ENCODE data around the gene TMEM60. TPM values are rescaled to one million over a fixed set of nuclear protein-coding genes. Genes with fewer than 3 reads are reported as not detected.

The TMEM60 gene
- total RNA-seq, 1 donor from 2014 or later: 18.9 TPM

DNA sequence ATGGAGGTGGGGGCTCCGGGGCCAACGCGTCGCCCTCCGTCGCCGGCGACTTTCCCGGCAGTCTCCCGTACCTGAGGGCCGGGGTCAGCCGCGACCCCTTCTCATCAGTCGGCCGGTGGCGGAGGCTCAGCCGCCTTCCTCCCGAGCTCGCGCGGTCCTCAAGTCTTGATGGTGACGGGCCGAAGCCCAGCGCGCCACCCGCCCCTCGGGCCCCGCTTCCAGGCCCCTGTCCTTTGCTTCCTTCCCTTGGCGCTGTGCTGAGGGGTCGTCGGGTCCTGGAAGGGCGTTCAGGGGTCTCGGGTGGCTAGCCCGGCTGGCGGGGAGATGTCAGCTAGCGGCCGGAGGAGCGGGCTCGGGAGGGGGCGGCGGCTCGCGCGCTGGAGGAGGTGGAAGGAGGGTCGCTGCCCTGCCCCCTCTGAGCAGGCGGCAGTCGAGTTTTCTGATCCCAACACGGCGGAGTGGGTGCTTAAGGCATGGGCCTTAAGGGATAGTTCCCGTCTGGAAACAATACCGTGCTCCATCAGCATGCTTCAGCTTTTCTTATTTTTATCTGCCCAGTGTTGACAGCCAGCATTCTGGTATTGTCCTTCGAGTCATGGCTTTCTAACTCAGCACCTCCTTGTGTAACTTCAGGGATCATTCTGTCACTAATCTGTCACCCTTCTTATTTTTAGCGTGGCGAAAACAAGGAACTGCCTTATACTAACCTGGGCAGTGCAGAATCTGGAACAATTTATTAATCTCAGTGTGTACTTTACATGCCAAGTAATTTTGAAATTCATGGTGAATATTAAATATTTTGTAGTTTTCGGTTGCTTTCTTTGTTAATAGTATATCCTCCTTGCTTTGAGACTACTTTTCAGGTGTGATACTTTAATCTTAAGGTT lies 1.1 kb upstream of the TMEM60 start:
- peak overlapping the region; percentile 96 for H3K4me3 Mint-ChIP-seq (ENCODE audit: unreplicated experiment)
- TF ChIP-seq, protein P1, sequence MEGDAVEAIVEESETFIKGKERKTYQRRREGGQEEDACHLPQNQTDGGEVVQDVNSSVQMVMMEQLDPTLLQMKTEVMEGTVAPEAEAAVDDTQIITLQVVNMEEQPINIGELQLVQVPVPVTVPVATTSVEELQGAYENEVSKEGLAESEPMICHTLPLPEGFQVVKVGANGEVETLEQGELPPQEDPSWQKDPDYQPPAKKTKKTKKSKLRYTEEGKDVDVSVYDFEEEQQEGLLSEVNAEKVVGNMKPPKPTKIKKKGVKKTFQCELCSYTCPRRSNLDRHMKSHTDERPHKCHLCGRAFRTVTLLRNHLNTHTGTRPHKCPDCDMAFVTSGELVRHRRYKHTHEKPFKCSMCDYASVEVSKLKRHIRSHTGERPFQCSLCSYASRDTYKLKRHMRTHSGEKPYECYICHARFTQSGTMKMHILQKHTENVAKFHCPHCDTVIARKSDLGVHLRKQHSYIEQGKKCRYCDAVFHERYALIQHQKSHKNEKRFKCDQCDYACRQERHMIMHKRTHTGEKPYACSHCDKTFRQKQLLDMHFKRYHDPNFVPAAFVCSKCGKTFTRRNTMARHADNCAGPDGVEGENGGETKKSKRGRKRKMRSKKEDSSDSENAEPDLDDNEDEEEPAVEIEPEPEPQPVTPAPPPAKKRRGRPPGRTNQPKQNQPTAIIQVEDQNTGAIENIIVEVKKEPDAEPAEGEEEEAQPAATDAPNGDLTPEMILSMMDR (IDR thresholded peaks at IDR 0.05; ENCODE audit: partially characterized antibody, unreplicated experiment): peak; percentile 26
- DNase-seq: peak; percentile 79
- H3K27me3 Mint-ChIP-seq (ENCODE audit: unreplicated experiment): peaks cover 8% of the 10 kb centered on the region
- no peaks in the 10 kb centered on the region for H3K36me3 Mint-ChIP-seq (ENCODE audit: unreplicated experiment)
- H3K9me3 Mint-ChIP-seq (ENCODE audit: unreplicated experiment): peaks cover 11% of the 10 kb centered on the region
- peaks cover 10% of the 10 kb centered on the region for H3K4me1 Mint-ChIP-seq (ENCODE audit: low read depth, unreplicated experiment)
- peak overlapping the region; percentile 84 for H3K27ac Mint-ChIP-seq (ENCODE audit: unreplicated experiment)

DNA sequence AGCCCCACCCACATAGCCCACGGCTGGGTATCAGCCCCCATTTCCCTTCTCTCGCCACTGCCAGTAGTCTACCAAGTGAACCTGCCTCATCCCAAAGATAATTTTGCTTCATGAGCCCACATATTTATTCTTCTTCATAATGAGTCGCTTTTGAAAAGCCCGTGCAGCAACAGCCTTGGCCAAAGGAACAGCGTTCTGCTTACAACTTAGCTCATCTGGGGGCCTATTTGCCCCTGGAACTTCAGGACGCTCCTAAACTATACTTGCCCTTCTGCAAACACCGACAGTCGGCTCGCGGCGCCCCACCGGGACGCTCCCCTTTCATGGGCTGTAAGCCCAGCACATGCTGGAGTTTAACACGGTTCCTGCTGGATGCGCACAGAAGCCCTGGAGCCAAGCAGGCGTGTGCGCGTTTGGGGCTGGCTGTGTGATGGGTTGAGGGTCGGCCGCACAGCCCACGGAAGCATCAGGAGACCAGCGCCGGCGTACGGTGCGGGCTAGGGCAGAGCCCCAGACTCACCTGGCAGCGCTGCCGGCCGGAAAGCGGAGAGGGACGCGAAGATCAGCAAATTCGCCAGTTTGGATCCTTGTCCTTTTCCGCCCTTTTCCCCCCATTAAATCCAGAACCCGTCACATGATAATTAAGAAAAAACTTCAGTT lies 370 bp downstream of the TMEM60 start:
- TF ChIP-seq, protein P1 (IDR thresholded peaks at IDR 0.05; ENCODE audit: partially characterized antibody, unreplicated experiment): no peak
- peaks cover 10% of the 10 kb centered on the region for H3K4me1 Mint-ChIP-seq (ENCODE audit: low read depth, unreplicated experiment)
- H3K27ac Mint-ChIP-seq (ENCODE audit: unreplicated experiment): peak overlapping the region; percentile 77
- peaks cover 11% of the 10 kb centered on the region for H3K9me3 Mint-ChIP-seq (ENCODE audit: unreplicated experiment)
- peak; percentile 52 for DNase-seq
- H3K27me3 Mint-ChIP-seq (ENCODE audit: unreplicated experiment): peaks cover 9% of the 10 kb centered on the region
- peak overlapping the region; percentile 96 for H3K4me3 Mint-ChIP-seq (ENCODE audit: unreplicated experiment)
- no peaks in the 10 kb centered on the region for H3K36me3 Mint-ChIP-seq (ENCODE audit: unreplicated experiment)

DNA sequence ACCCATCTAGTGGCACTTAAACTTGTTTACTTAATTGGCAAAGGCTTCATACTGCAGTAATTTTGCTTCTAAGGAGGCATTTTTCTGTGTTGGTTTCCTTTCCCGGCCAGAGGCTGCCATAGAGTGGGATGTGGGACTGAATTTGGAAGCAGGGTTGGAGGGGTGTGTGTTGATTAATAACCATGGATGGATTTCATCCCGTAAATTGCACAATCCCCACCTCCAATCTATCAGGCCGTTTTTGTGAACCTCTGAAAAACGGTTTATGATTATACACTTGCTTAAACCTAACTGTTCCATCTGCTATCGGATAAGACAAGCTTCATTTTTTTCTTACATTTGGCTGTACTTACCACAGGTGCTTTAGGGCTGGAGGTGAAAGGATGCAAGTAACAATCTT lies 1.3 kb downstream of the TMEM60 start:
- peaks cover 10% of the 10 kb centered on the region for H3K4me1 Mint-ChIP-seq (ENCODE audit: low read depth, unreplicated experiment)
- peaks cover 11% of the 10 kb centered on the region for H3K9me3 Mint-ChIP-seq (ENCODE audit: unreplicated experiment)
- TF ChIP-seq, protein P1 (IDR thresholded peaks at IDR 0.05; ENCODE audit: partially characterized antibody, unreplicated experiment): no peak
- H3K36me3 Mint-ChIP-seq (ENCODE audit: unreplicated experiment): no peaks in the 10 kb centered on the region
- no peak overlapping the region for H3K27ac Mint-ChIP-seq (ENCODE audit: unreplicated experiment)
- H3K27me3 Mint-ChIP-seq (ENCODE audit: unreplicated experiment): peaks cover 10% of the 10 kb centered on the region
- H3K4me3 Mint-ChIP-seq (ENCODE audit: unreplicated experiment): peak overlapping the region; percentile 96
- DNase-seq: no peak

DNA sequence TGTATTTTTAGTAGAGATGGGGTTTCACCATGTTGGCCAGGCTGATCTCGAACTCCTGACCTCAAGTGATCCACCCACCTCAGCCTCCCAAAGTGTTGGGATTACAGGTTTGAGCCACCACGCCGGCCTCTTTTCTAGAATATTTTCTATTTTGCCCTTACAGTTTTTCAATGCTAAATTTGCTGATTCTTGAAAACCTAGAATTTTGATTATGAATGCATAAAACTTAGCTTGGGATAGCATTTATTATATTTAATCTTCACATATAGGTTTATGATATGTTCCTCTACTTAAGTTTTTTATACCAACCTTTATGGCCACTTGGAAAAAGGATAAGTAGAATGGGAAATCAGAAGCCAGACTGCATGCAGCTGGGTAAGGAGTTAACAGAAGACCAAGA lies 2.1 kb downstream of the TMEM60 start:
- Mint-ChIP-seq H3K4me1 (ENCODE audit: low read depth, unreplicated experiment) (peaks cover 10% of the 10 kb centered on the region), H3K27ac (ENCODE audit: unreplicated experiment) (no peak overlapping the region), H3K27me3 (ENCODE audit: unreplicated experiment) (peaks cover 10% of the 10 kb centered on the region)

More for the DNA sequence above, 2.1 kb downstream of the TMEM60 start:
- Mint-ChIP-seq H3K9me3 (ENCODE audit: unreplicated experiment) (peaks cover 11% of the 10 kb centered on the region), H3K36me3 (ENCODE audit: unreplicated experiment) (no peaks in the 10 kb centered on the region), H3K4me3 (ENCODE audit: unreplicated experiment) (peak overlapping the region; percentile 60)
- DNase-seq: no peak
- TF ChIP-seq, protein P1 (IDR thresholded peaks at IDR 0.05; ENCODE audit: partially characterized antibody, unreplicated experiment): no peak

All from glutamatergic neuron (in vitro differentiated cells).